K562 treated with DMSO at 1 percent for 12 hours (cell line): ENCODE data around the gene DOK5. TPM values are rescaled to one million over a fixed set of nuclear protein-coding genes. Genes with fewer than 3 reads are reported as not detected.

ENCODE experiments used
- total RNA-seq: library from RNA; unstranded; fragments of 300-600 nt; gene quantifications from 2 replicates; pipeline ENCODE4 v1.2.3, GENCODE V29; 2022; ENCODE audit not compliant: insufficient read depth

DOK5 gene
- not detected in 2 replicates for total RNA-seq

GRCh38 chr20:54475334-54476168, at the start of gene DOK5:
Gene DOK5, plus strand, starts transcription at chr20:54475593. Its CDS starts 354 bp downstream, at chr20:54475947.

